Sigmoid colon (tissue), 7 donors: ENCODE results near the gene CHST2. TPM values are rescaled to one million over a fixed set of nuclear protein-coding genes. Genes with fewer than 3 reads are reported as not detected.

ENCODE experiments used
- DNase-seq: peaks from one replicate; pipeline ENCODE4 v3.0.0-alpha.2; 2019
- H3K27ac ChIP-seq, 4 donors: fragments of 200-600 bp; sonication (generic); one replicate each; pipeline ENCODE4 v1.5.1; 2016 to 2019; ENCODE audit warnings: mild to moderate bottlenecking in 1 of 4
- H3K27me3 ChIP-seq, 3 donors: fragments of 200-600 bp; sonication (generic); one replicate each; pipeline ENCODE4 v1.5.1; 2019; ENCODE audit warnings: mild to moderate bottlenecking in 1 of 3
- H3K36me3 ChIP-seq, 4 donors: fragments of 200-600 bp; sonication (generic); one replicate each; pipeline ENCODE4 v1.5.1; 2016 to 2019
- H3K4me1 ChIP-seq, 4 donors: fragments of 200-600 bp; sonication (generic); one replicate each; pipeline ENCODE4 v1.5.1; 2017 to 2019
- H3K4me3 ChIP-seq, 4 donors: fragments of 200-600 bp; sonication (generic); one replicate each; pipeline ENCODE4 v1.5.1; 2017 to 2019; ENCODE audit warnings: mild to moderate bottlenecking in 2 of 4, moderate library complexity in 1 of 4
- H3K9me3 ChIP-seq, 4 donors: fragments of 200-600 bp in 3 of 4; sonication (generic) in 3 of 4; one replicate each; pipeline versions ENCODE4 v1.5.1 to v1.6.1; 2013 to 2019
- EP300 ChIP-seq, 4 donors: sonication (generic); formaldehyde crosslinking; IDR thresholded peaks; one replicate each; pipeline ENCODE4 v1.6.1; 2017; ENCODE audit warnings: antibody characterized with exemption in 4 of 4
- POLR2A ChIP-seq, 2 donors: fragments of 450-650 bp; IDR thresholded peaks; one replicate each; pipeline ENCODE4 v1.6.1; 2016; ENCODE audit warnings: antibody characterized with exemption in 2 of 2, mild to moderate bottlenecking in 2 of 2, moderate library complexity in 2 of 2
- POLR2AphosphoS5 ChIP-seq, 4 donors: sonication (generic); formaldehyde crosslinking; IDR thresholded peaks; one replicate each; pipeline ENCODE4 v1.6.1; 2017; ENCODE audit warnings: antibody characterized with exemption in 4 of 4
- WGBS, 2 donors: extraction: QIAGEN DNeasy Blood & Tissue Kit; methylation state at CpG; one replicate each; pipeline ENCODE4 v1.1.7; 2013; 5-methylcytosine and 5-hydroxymethylcytosine counted together
- intact Hi-C: fragments of 100-400 bp; cut with DNase I; formaldehyde crosslinking; loops from one replicate; pipeline ENCODE4 v1.15.1; 2023
- polyA plus RNA-seq, 3 donors: library from polyadenylated mRNA; stranded (reverse); fragments of 200-250 nt; gene quantifications; one replicate each; pipeline ENCODE4 v1.2.3, GENCODE V29; 2013
- total RNA-seq, 4 donors: library from RNA; depleted of rRNA; stranded (reverse); fragments of >200 nt; gene quantifications; one replicate each; pipeline ENCODE4 v1.1.0, GENCODE V29; 2016
- TF ChIP-seq, protein P1 (sequence below), 4 experiments: fragments of 450-650 bp in 3 of 4; fragments of 200-600 bp in 1 of 4; IDR thresholded peaks; one replicate each; pipeline ENCODE4 v1.5.1; 2016 to 2019; ENCODE audit warnings: antibody characterized with exemption in 4 of 4, mild to moderate bottlenecking in 3 of 4, moderate library complexity in 2 of 4
- donor health status: healthy with polysubstance abuse.
- donor health status: Bipolar disorder and iron deficiency.
- donor health status: healthy.

The CHST2 gene
- total and polyA plus RNA-seq, 7 donors, result 0.60 to 4.5 (median 3.1) TPM

GRCh38 chr3:143132246-143132980 is 12.8 kb downstream of the CHST2 start:
- 84 to 92% methylated on average over 3 of the region's 3 CpGs for WGBS, 2 donors
- TF ChIP-seq POLR2AphosphoS5 (IDR thresholded peaks at IDR 0.05), result no peak
- TF ChIP-seq EP300 (IDR thresholded peaks at IDR 0.05), result no peak
- TF ChIP-seq, protein P1, sequence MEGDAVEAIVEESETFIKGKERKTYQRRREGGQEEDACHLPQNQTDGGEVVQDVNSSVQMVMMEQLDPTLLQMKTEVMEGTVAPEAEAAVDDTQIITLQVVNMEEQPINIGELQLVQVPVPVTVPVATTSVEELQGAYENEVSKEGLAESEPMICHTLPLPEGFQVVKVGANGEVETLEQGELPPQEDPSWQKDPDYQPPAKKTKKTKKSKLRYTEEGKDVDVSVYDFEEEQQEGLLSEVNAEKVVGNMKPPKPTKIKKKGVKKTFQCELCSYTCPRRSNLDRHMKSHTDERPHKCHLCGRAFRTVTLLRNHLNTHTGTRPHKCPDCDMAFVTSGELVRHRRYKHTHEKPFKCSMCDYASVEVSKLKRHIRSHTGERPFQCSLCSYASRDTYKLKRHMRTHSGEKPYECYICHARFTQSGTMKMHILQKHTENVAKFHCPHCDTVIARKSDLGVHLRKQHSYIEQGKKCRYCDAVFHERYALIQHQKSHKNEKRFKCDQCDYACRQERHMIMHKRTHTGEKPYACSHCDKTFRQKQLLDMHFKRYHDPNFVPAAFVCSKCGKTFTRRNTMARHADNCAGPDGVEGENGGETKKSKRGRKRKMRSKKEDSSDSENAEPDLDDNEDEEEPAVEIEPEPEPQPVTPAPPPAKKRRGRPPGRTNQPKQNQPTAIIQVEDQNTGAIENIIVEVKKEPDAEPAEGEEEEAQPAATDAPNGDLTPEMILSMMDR (IDR thresholded peaks at IDR 0.05), result no peak
- TF ChIP-seq POLR2A (IDR thresholded peaks at IDR 0.05), result no peak
- intact Hi-C loops, result no loop called here

DNA sequence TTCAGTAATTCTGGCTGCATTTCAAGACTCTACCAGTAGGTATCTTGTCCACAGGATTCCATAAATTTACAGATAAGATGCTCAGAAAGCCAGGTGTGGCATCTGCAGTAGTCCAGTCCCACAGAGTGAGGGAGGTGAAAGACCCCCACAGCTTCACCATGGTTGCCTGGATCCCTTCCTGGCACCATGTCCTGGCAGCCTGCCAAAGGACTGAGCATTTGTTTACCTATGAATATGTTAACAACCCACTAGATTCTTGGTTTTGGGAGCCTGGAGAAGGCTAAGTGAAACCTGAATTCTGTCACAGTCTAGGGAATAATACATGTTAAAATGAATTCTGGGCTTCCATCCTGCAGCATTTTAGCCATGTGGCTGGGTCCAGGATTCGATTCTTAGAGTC is 14.9 kb downstream of the CHST2 start:
- intact Hi-C loops, result no loop called here
- DNase-seq, result no peak
- Histone ChIP-seq H3K36me3 (no peaks in the 10 kb centered on the region), H3K27ac (no peak overlapping the region), H3K4me1 (no peaks in the 10 kb centered on the region), H3K9me3 (no peaks in the 10 kb centered on the region), H3K4me3 (no peak overlapping the region), H3K27me3 (peaks cover 0 to 3% (median 0%) of the 10 kb centered on the region in 3 donors)
- TF ChIP-seq, protein P1 (IDR thresholded peaks at IDR 0.05), result no peak
- TF ChIP-seq POLR2AphosphoS5 (IDR thresholded peaks at IDR 0.05) (no peak), EP300 (IDR thresholded peaks at IDR 0.05) (no peak), POLR2A (IDR thresholded peaks at IDR 0.05) (no peak)
- 36 to 71% methylated on average over 1 of the region's 1 CpG for WGBS, 2 donors

More at GRCh38 chr3:143132246-143132980, 12.8 kb downstream of the CHST2 start:
- Histone ChIP-seq H3K36me3 (no peaks in the 10 kb centered on the region), H3K27me3 (peaks cover 0 to 3% (median 0%) of the 10 kb centered on the region in 3 donors), H3K27ac (no peak overlapping the region), H3K4me3 (no peak overlapping the region), H3K9me3 (no peaks in the 10 kb centered on the region), H3K4me1 (no peaks in the 10 kb centered on the region)
- DNase-seq, result no peak

- Histone ChIP-seq H3K27me3 (peaks cover 0 to 3% (median 0%) of the 10 kb centered on the region in 3 donors), H3K4me1 (no peaks in the 10 kb centered on the region), H3K27ac (no peak overlapping the region), H3K9me3 (no peaks in the 10 kb centered on the region), H3K36me3 (no peaks in the 10 kb centered on the region), H3K4me3 (no peak overlapping the region)
- TF ChIP-seq POLR2AphosphoS5 (IDR thresholded peaks at IDR 0.05), result no peak
- no peak for TF ChIP-seq EP300 (IDR thresholded peaks at IDR 0.05)
- WGBS, 2 donors, result 74 to 79% methylated on average over 2 of the region's 2 CpGs
- intact Hi-C loops, result no loop called here
- no peak for DNase-seq
Observed at GRCh38 chr3:143135150-143135549, 15.6 kb downstream of the CHST2 start.

DNA sequence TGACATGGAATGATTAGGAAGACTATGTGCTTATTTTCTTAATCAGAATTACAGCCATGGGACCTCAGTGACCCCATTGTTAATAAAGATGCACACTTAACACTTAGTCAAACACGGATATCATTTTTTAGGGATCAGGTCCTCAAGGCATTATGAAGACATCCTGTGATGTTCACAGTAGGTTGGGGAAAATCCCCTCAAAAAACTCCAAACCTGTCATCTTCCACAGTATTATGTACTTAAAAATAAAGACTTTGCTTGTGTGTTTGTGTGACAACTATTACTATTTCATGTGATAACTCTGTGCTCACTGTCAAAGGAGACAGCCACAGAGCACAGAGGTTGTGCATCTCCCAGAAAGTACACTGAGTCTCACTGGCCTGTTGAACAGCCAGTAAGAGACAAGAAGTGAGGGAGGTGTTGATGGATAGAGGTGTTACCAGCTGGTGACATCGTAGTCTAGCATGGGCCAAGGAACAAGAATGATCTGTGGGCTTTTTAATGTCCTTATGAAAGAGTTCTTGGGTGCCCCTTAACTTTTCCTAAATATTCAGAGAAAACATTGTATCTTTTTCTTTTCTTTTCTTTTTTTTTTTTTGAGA is 18.0 kb downstream of the CHST2 start:
- 50 to 73% methylated on average over 2 of the region's 2 CpGs for WGBS, 2 donors
- no peak for DNase-seq
- H3K4me1 ChIP-seq, result no peaks in the 10 kb centered on the region
- no peaks in the 10 kb centered on the region for H3K9me3 ChIP-seq
- no peaks in the 10 kb centered on the region for H3K36me3 ChIP-seq
- H3K27me3 ChIP-seq, result peaks cover 0 to 3% (median 0%) of the 10 kb centered on the region in 3 donors
- H3K27ac ChIP-seq, result no peak overlapping the region
- no peak overlapping the region for H3K4me3 ChIP-seq
- TF ChIP-seq POLR2AphosphoS5 (IDR thresholded peaks at IDR 0.05), result no peak
- TF ChIP-seq EP300 (IDR thresholded peaks at IDR 0.05), result no peak
- TF ChIP-seq, protein P1 (IDR thresholded peaks at IDR 0.05), result no peak
- no peak for TF ChIP-seq POLR2A (IDR thresholded peaks at IDR 0.05)
- intact Hi-C loops, result no loop called here

DNA sequence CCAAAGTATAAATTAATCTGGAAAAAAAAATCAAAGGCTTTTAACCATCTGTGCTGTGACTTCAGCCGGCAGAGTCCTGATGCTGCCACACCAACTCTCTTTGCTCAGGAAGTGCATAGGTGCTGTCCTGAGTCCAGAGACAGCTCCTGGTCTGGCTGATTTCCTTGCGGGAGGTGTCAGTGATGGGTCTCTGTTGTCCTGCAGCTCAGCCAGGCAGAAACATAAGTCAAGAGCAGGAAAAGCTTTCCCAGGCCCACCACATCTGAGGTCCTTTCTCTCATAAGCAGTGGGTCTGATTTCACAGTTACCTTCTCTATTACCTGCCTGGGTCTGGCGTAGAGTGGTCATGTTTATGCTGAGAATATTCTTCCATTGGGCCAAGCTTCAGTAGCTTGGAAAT is 19.4 kb downstream of the CHST2 start:
- Histone ChIP-seq H3K4me3 (no peak overlapping the region), H3K4me1 (no peaks in the 10 kb centered on the region), H3K9me3 (no peaks in the 10 kb centered on the region), H3K27me3 (peaks cover 0 to 3% (median 0%) of the 10 kb centered on the region in 3 donors), H3K27ac (no peak overlapping the region), H3K36me3 (no peaks in the 10 kb centered on the region)
- TF ChIP-seq EP300 (IDR thresholded peaks at IDR 0.05), result no peak
- no peak for TF ChIP-seq POLR2AphosphoS5 (IDR thresholded peaks at IDR 0.05)
- no peak for TF ChIP-seq POLR2A (IDR thresholded peaks at IDR 0.05)
- TF ChIP-seq, protein P1 (IDR thresholded peaks at IDR 0.05), result no peak
- intact Hi-C loops, result no loop called here
- no peak for DNase-seq
- 89 to 94% methylated on average over 3 of the region's 3 CpGs for WGBS, 2 donors
